H9 (cell line): Measurements from ENCODE around the gene NRXN2. TPM values are rescaled to one million over a fixed set of nuclear protein-coding genes. Genes with fewer than 3 reads are reported as not detected.

Source experiments
- DNase-seq: peaks from one replicate; pipeline ENCODE4 v3.0.0-alpha.2; 2017
- H2AFZ ChIP-seq: one replicate; pipeline ENCODE4 v1.6.1; 2013; ENCODE audit warnings: mild to moderate bottlenecking, low read length, control low read depth, moderate library complexity
- H2AK5ac ChIP-seq: 2 replicates; pipeline ENCODE4 v1.6.1; 2013; ENCODE audit warnings: low read length, control low read depth, mixed read lengths; ENCODE audit not compliant: insufficient read length
- H2BK120ac ChIP-seq: one replicate; pipeline ENCODE4 v1.6.1; 2013; ENCODE audit warnings: low read depth, mild to moderate bottlenecking, low read length, control low read depth, inconsistent platforms; ENCODE audit not compliant: poor library complexity, severe bottlenecking
- H2BK12ac ChIP-seq: 2 replicates; pipeline ENCODE4 v1.6.1; 2013; ENCODE audit warnings: low read length, control low read depth, mixed read lengths, low read depth; ENCODE audit not compliant: insufficient read length
- H2BK15ac ChIP-seq: 2 replicates; pipeline ENCODE4 v1.6.1; 2013; ENCODE audit warnings: low read depth, low read length, control low read depth
- H2BK20ac ChIP-seq: one replicate; pipeline ENCODE4 v1.6.1; 2013; ENCODE audit warnings: low read depth, mild to moderate bottlenecking, low read length, control low read depth, inconsistent platforms; ENCODE audit not compliant: poor library complexity, severe bottlenecking
- H2BK5ac ChIP-seq: 2 replicates; pipeline ENCODE4 v1.6.1; 2013; ENCODE audit warnings: low read length, control low read depth, mixed read lengths; ENCODE audit not compliant: insufficient read length
- H3K14ac ChIP-seq: 2 replicates; pipeline ENCODE4 v1.6.1; 2013; ENCODE audit warnings: low read length, control low read depth; ENCODE audit not compliant: insufficient read depth
- H3K18ac ChIP-seq: 2 replicates; pipeline ENCODE4 v1.6.1; 2013; ENCODE audit warnings: low read depth, mild to moderate bottlenecking, mixed read lengths, low read length, control low read depth; ENCODE audit not compliant: insufficient read length
- H3K23ac ChIP-seq: 2 replicates; pipeline ENCODE4 v1.6.1; 2013; ENCODE audit warnings: low read length, control low read depth, mixed read lengths, low read depth; ENCODE audit not compliant: insufficient read length
- H3K23me2 ChIP-seq: 2 replicates; pipeline ENCODE4 v1.6.1; 2013; ENCODE audit warnings: low read depth, mild to moderate bottlenecking, mixed read lengths, low read length, control low read depth; ENCODE audit not compliant: insufficient read length, poor library complexity, severe bottlenecking
- H3K27ac ChIP-seq: 2 replicates; pipeline ENCODE4 v1.5.1; 2013; ENCODE audit warnings: low read length, control low read depth, mixed read lengths, low read depth; ENCODE audit not compliant: insufficient read length
- H3K27me3 ChIP-seq: 2 replicates; pipeline ENCODE4 v1.6.1; 2013; ENCODE audit warnings: low read length, control low read depth, inconsistent platforms; ENCODE audit not compliant: insufficient read depth
- H3K4ac ChIP-seq: 2 replicates; pipeline ENCODE4 v1.6.1; 2013; ENCODE audit warnings: low read depth, mild to moderate bottlenecking, control low read depth, inconsistent platforms, low read length, moderate library complexity
- H3K4me1 ChIP-seq: 2 replicates; pipeline ENCODE4 v1.6.1; 2013; ENCODE audit warnings: low read length, control low read depth, inconsistent platforms; ENCODE audit not compliant: insufficient read depth
- H3K4me2 ChIP-seq: 2 replicates; pipeline ENCODE4 v1.6.1; 2013; ENCODE audit warnings: low read length, control low read depth, mixed read lengths; ENCODE audit not compliant: insufficient read length, insufficient read depth
- H3K56ac ChIP-seq: 2 replicates; pipeline ENCODE4 v1.6.1; 2013; ENCODE audit warnings: low read depth, mild to moderate bottlenecking, mixed read lengths, low read length, control low read depth; ENCODE audit not compliant: insufficient read length
- H3K79me1 ChIP-seq: 2 replicates; pipeline ENCODE4 v1.6.1; 2013; ENCODE audit warnings: low read depth, mild to moderate bottlenecking, moderate library complexity, low read length, control low read depth, inconsistent platforms; ENCODE audit not compliant: insufficient read depth, poor library complexity, severe bottlenecking
- H3K79me2 ChIP-seq: 2 replicates; pipeline ENCODE4 v1.6.1; 2013; ENCODE audit warnings: low read length, control low read depth, inconsistent platforms; ENCODE audit not compliant: insufficient read depth
- H3K9ac ChIP-seq: 2 replicates; pipeline ENCODE4 v1.6.1; 2013; ENCODE audit warnings: low read length, control low read depth, mixed read lengths; ENCODE audit not compliant: insufficient read length; ENCODE audit errors: extremely low read depth
- H3K9me3 ChIP-seq: one replicate; pipeline ENCODE4 v1.6.1; 2013; ENCODE audit warnings: low read depth, low read length, inconsistent platforms; ENCODE audit not compliant: control insufficient read depth
- H3T11ph ChIP-seq: one replicate; pipeline ENCODE4 v1.6.1; 2013; ENCODE audit warnings: mild to moderate bottlenecking, low read length, control low read depth, inconsistent platforms
- H4K20me1 ChIP-seq: one replicate; pipeline ENCODE4 v1.6.1; 2013; ENCODE audit not compliant: control insufficient read depth, insufficient read length, insufficient read depth
- H4K5ac ChIP-seq: 2 replicates; pipeline ENCODE4 v1.6.1; 2013; ENCODE audit warnings: low read depth, mild to moderate bottlenecking, mixed read lengths, low read length, control low read depth; ENCODE audit not compliant: insufficient read length
- H4K8ac ChIP-seq: replicated peaks from 2 replicates; pipeline ENCODE4 v1.6.1; 2013; ENCODE audit warnings: low read length, control low read depth, mixed read lengths, low read depth; ENCODE audit not compliant: insufficient read length
- H4K91ac ChIP-seq: 2 replicates; pipeline ENCODE4 v1.6.1; 2013; ENCODE audit warnings: low read depth, mild to moderate bottlenecking, moderate library complexity, mixed read lengths, low read length, control low read depth; ENCODE audit not compliant: insufficient read length
- H3K27ac Mint-ChIP-seq, 3 experiments: 2 replicates in 2 of 3; 3 replicates in 1 of 3; pipeline ENCODE4 v1.8.0; 2020 to 2021; ENCODE audit warnings: mixed read lengths in 3 of 3, mild to moderate bottlenecking in 1 of 3, moderate library complexity in 1 of 3
- H3K27me3 Mint-ChIP-seq: 2 replicates; pipeline ENCODE4 v1.8.0; 2021; ENCODE audit warnings: low read depth, mild to moderate bottlenecking, moderate library complexity, mixed read lengths
- H3K36me3 Mint-ChIP-seq, 3 experiments: 2 replicates in 2 of 3; 3 replicates in 1 of 3; pipeline ENCODE4 v1.8.0; 2020 to 2021; ENCODE audit warnings: low read depth in 3 of 3, mixed read lengths in 3 of 3; ENCODE audit not compliant: insufficient read depth in 1 of 3
- H3K4me1 Mint-ChIP-seq, 2 experiments: 2 replicates each; pipeline ENCODE4 v1.8.0; 2020; ENCODE audit warnings: mixed read lengths in 2 of 2
- H3K4me3 Mint-ChIP-seq, 2 experiments: 2 replicates in 1 of 2; 3 replicates in 1 of 2; pipeline ENCODE4 v1.8.0; 2020 to 2021; ENCODE audit warnings: mild to moderate bottlenecking in 2 of 2, mixed read lengths in 2 of 2, moderate library complexity in 1 of 2
- H3K9me3 Mint-ChIP-seq, 2 experiments: 2 replicates in 1 of 2; 3 replicates in 1 of 2; pipeline ENCODE4 v1.8.0; 2020; ENCODE audit warnings: mild to moderate bottlenecking in 2 of 2, mixed read lengths in 2 of 2, moderate library complexity in 1 of 2
- WGBS: extraction: QIAGEN DNeasy Blood & Tissue Kit; methylation state at CpG from one replicate; pipeline ENCODE4 v1.1.7; 2013; ENCODE audit warnings: missing lambda C conversion rate, low lambda C conversion rate, mixed read lengths; ENCODE audit not compliant: insufficient read length; ENCODE audit errors: extremely low coverage; 5-methylcytosine and 5-hydroxymethylcytosine counted together
- total RNA-seq: library from RNA; stranded (reverse); gene quantifications from 2 replicates; pipeline ENCODE4 v1.2.1, GENCODE V29; 2021
- TF ChIP-seq, protein P1 (sequence below): fragments of 200-600 bp; sonication (generic); conservative IDR thresholded peaks from 3 replicates; pipeline ENCODE4 v1.8.0; 2021; ENCODE audit warnings: antibody characterized with exemption, mild to moderate bottlenecking

Gene NRXN2
- total RNA-seq, 1 experiment from 2014 or later = 3.9 TPM

DNA sequence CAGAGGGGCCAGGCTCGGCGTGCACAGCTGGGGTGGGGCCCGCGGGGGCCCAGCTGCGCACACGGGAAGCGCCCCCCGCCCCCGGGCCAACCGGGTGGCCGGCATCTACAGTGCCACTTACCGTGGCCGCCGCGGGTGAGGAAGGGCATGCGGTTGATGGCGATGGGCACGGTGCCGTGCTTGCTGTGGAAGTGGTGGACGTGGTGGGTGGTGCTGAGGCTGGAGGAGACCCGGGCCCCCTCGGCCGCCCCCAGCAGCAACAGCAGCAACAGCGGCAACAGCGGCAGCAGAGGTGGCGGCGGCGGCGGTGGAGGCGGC lies 80.6 kb downstream of the NRXN2 start:
- H3K27ac Mint-ChIP-seq = no peak overlapping the region
- H3T11ph ChIP-seq = no peak overlapping the region
- H2BK5ac ChIP-seq = no peak overlapping the region
- no peak overlapping the region for H3K9ac ChIP-seq
- no peaks in the 10 kb centered on the region for H3K79me1 ChIP-seq
- H3K18ac ChIP-seq = no peak overlapping the region
- H2BK20ac ChIP-seq = no peak overlapping the region
- H3K4ac ChIP-seq = no peak overlapping the region
- peaks cover 24% of the 10 kb centered on the region for H3K23me2 ChIP-seq
- H4K20me1 ChIP-seq = no peaks in the 10 kb centered on the region
- no peak overlapping the region for H2BK120ac ChIP-seq
- no peak overlapping the region for H3K4me3 Mint-ChIP-seq
- peaks cover 21 to 37% of the 10 kb centered on the region in 2 experiments for H3K4me1 Mint-ChIP-seq
- no CpG with 5 or more reads among the region's 30 CpGs for WGBS
- no peak overlapping the region for H4K91ac ChIP-seq
- TF ChIP-seq, protein P1, sequence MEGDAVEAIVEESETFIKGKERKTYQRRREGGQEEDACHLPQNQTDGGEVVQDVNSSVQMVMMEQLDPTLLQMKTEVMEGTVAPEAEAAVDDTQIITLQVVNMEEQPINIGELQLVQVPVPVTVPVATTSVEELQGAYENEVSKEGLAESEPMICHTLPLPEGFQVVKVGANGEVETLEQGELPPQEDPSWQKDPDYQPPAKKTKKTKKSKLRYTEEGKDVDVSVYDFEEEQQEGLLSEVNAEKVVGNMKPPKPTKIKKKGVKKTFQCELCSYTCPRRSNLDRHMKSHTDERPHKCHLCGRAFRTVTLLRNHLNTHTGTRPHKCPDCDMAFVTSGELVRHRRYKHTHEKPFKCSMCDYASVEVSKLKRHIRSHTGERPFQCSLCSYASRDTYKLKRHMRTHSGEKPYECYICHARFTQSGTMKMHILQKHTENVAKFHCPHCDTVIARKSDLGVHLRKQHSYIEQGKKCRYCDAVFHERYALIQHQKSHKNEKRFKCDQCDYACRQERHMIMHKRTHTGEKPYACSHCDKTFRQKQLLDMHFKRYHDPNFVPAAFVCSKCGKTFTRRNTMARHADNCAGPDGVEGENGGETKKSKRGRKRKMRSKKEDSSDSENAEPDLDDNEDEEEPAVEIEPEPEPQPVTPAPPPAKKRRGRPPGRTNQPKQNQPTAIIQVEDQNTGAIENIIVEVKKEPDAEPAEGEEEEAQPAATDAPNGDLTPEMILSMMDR = no peak
- H3K14ac ChIP-seq = no peak overlapping the region
- H3K27me3 ChIP-seq = peaks cover 39% of the 10 kb centered on the region
- no peak overlapping the region for H4K5ac ChIP-seq
- no peak overlapping the region for H2BK15ac ChIP-seq
- no peak overlapping the region for H2BK12ac ChIP-seq
- H2AFZ ChIP-seq = no peak overlapping the region
- no peaks in the 10 kb centered on the region for H3K9me3 ChIP-seq
- no peaks in the 10 kb centered on the region for H3K79me2 ChIP-seq
- H3K4me1 ChIP-seq = peaks cover 2% of the 10 kb centered on the region; the same call in 1 of the 2 replicates
- H3K36me3 Mint-ChIP-seq = no peaks in the 10 kb centered on the region
- no peak overlapping the region for H3K23ac ChIP-seq
- H3K9me3 Mint-ChIP-seq = no peaks in the 10 kb centered on the region; a peak in 1 of 5 replicates
- H3K56ac ChIP-seq = no peak overlapping the region
- no peak overlapping the region for H2AK5ac ChIP-seq
- H3K27ac ChIP-seq = no peak overlapping the region
- H3K27me3 Mint-ChIP-seq = peaks cover 53% of the 10 kb centered on the region
- H3K4me2 ChIP-seq = peak overlapping the region; percentile 69
- no peak overlapping the region for H4K8ac ChIP-seq
- no peak for DNase-seq
